CD4-positive, alpha-beta memory T cell (primary cell): ENCODE data around the gene ZNHIT2. TPM values are rescaled to one million over a fixed set of nuclear protein-coding genes. Genes with fewer than 3 reads are reported as not detected.
"Not testable (repeated sequence)": the region's sequence is repeated elsewhere in the genome, so short reads cannot be mapped to it uniquely, and the experiment has no call there.

ENCODE experiments used
- CTCF ChIA-PET: fragments of 350-600 bp; sonication (Branson Sonifier 250); formaldehyde crosslinking; loops from one replicate; lab custom pipeline; 2021; ENCODE audit warnings: inconsistent platforms; ENCODE audit not compliant: partially characterized antibody; lab: Charles Lee
- POLR2A ChIA-PET: fragments of 350-600 bp; sonication (Branson Sonifier 250); formaldehyde crosslinking; loops from one replicate; lab custom pipeline; 2021; ENCODE audit not compliant: partially characterized antibody; lab: Charles Lee
- DNase-seq, 5 donors: peaks; one replicate each; pipeline versions ENCODE4 v3.0.0 to v3.0.0-alpha.2; 2020 to 2022; ENCODE audit warnings: mixed read lengths in 1 of 5
- H3K27ac ChIP-seq: one replicate; pipeline ENCODE4 v1.7.0; 2013; ENCODE audit warnings: low read depth, low read length
- H3K27me3 ChIP-seq: 2 replicates; pipeline ENCODE4 v1.7.0; 2013; ENCODE audit warnings: mild to moderate bottlenecking, low read length, moderate library complexity; ENCODE audit not compliant: insufficient read depth
- H3K36me3 ChIP-seq: 2 replicates; pipeline ENCODE4 v1.7.0; 2013; ENCODE audit warnings: mild to moderate bottlenecking, low read length, moderate library complexity; ENCODE audit not compliant: insufficient read depth
- H3K4me1 ChIP-seq: 2 replicates; pipeline ENCODE4 v1.7.0; 2013; ENCODE audit warnings: mild to moderate bottlenecking, low read length, moderate library complexity; ENCODE audit not compliant: insufficient read depth
- H3K4me3 ChIP-seq, 2 donors: one replicate each; pipeline ENCODE4 v1.7.0; 2013; ENCODE audit warnings: low read length in 2 of 2, mild to moderate bottlenecking in 1 of 2
- H3K9me3 ChIP-seq, 2 donors: one replicate each; pipeline ENCODE4 v1.7.0; 2013; ENCODE audit warnings: low read length in 2 of 2, control low read depth in 1 of 2; ENCODE audit not compliant: control insufficient read depth in 1 of 2
- H3K27ac Mint-ChIP-seq, 7 donors: one replicate each; pipeline ENCODE4 v1.8.0; 2020 to 2021; ENCODE audit warnings: mixed read lengths in 7 of 7, mild to moderate bottlenecking in 6 of 7, inconsistent platforms in 3 of 7, moderate library complexity in 3 of 7
- H3K27me3 Mint-ChIP-seq, 2 donors: one replicate each; pipeline ENCODE4 v1.8.0; 2020 to 2021; ENCODE audit warnings: mixed read lengths in 2 of 2
- H3K36me3 Mint-ChIP-seq, 2 donors: one replicate each; pipeline ENCODE4 v1.8.0; 2020 to 2021; ENCODE audit warnings: mixed read lengths in 2 of 2, inconsistent platforms in 1 of 2, mild to moderate bottlenecking in 1 of 2
- H3K4me1 Mint-ChIP-seq, 4 donors: one replicate each; pipeline ENCODE4 v1.8.0; 2020 to 2021; ENCODE audit warnings: mixed read lengths in 4 of 4, mild to moderate bottlenecking in 1 of 4
- H3K4me3 Mint-ChIP-seq, 8 donors: one replicate each; pipeline ENCODE4 v1.8.0; 2020 to 2021; ENCODE audit warnings: mixed read lengths in 8 of 8, mild to moderate bottlenecking in 7 of 8, moderate library complexity in 6 of 8, inconsistent platforms in 3 of 8
- H3K9me3 Mint-ChIP-seq, 8 donors: one replicate each; pipeline ENCODE4 v1.8.0; 2020 to 2021; ENCODE audit warnings: mixed read lengths in 8 of 8, mild to moderate bottlenecking in 5 of 8, inconsistent platforms in 3 of 8, moderate library complexity in 1 of 8
- intact Hi-C: fragments of 100-400 bp; cut with micrococcal nuclease; formaldehyde crosslinking; loops from one replicate; pipeline ENCODE4 v1.15.1; 2023
- polyA plus RNA-seq, 2 donors: library from polyadenylated mRNA; unstranded; fragments of 300-500 nt; fragmentation: Illumina TruSeq; gene quantifications; one replicate each; pipeline ENCODE4 v1.2.3, GENCODE V29; 2021
- total RNA-seq, 2 experiments: library from RNA; stranded (reverse); gene quantifications; one replicate each; pipeline ENCODE4 v1.2.3, GENCODE V29; 2021

The ZNHIT2 gene
- total and polyA plus RNA-seq, 4 experiments from 2014 or later = 13.1 to 22.5 (median 16.2) TPM

- ChIA-PET POLR2A (interaction anchor here (0.8 to 15.5 kb wide), 16 partner anchors 9 to 404 kb away, joined by 3 to 320 read pairs (median 12); partner anchors contain the start of genes ARL2, CAPN1, CDC42BPG and EHD1), CTCF (interaction anchor here (1.6 to 4.8 kb wide), 4 partner anchors 10 to 108 kb away, joined by 3 to 55 read pairs (median 10); partner anchors contain the start of genes ARL2, SYVN1 and TM7SF2)
- Histone ChIP-seq H3K9me3 (no peaks in the 10 kb centered on the region), H3K36me3 (peaks cover 43% of the 10 kb centered on the region), H3K27me3 (no peaks in the 10 kb centered on the region), H3K27ac (peak overlapping the region; percentile 99), H3K4me3 (peak overlapping the region; percentile 92 to 96), H3K4me1 (peaks cover 38% of the 10 kb centered on the region)
- Mint-ChIP-seq H3K27ac (peak overlapping the region; percentile 99 to 100 (median 100)), H3K27me3 (no peaks in the 10 kb centered on the region), H3K4me1 (peaks cover 18 to 65% (median 34%) of the 10 kb centered on the region in 4 donors), H3K36me3 (peaks cover 32 to 57% of the 10 kb centered on the region in 2 donors), H3K4me3 (peak overlapping the region; percentile 98 to 100 (median 99)), H3K9me3 (no peaks in the 10 kb centered on the region)
- no peak for DNase-seq
- intact Hi-C loops = no loop called here
These were observed 3.3 kb upstream of the ZNHIT2 start for GRCh38 chr11:65120831-65121230.

GRCh38 chr11:65119670-65119995 is 2.1 kb upstream of the ZNHIT2 start:
- DNase-seq = no peak
- Histone ChIP-seq H3K4me1 (peaks cover 43% of the 10 kb centered on the region), H3K4me3 (no peak overlapping the region), H3K36me3 (peaks cover 31% of the 10 kb centered on the region), H3K27me3 (no peaks in the 10 kb centered on the region), H3K27ac (peak overlapping the region; percentile 99), H3K9me3 (no peaks in the 10 kb centered on the region)
- H3K27me3 Mint-ChIP-seq = no peaks in the 10 kb centered on the region
- peaks cover 18 to 71% (median 39%) of the 10 kb centered on the region in 4 donors for H3K4me1 Mint-ChIP-seq
- POLR2A ChIA-PET = interaction anchor here (1.0 to 15.5 kb wide), 5 partner anchors 8 to 270 kb away, joined by 3 to 320 read pairs (median 84); partner anchors contain the start of genes SYVN1, TM7SF2 and VPS51
- peak overlapping the region in 5 of 8 donors; percentile 21 to 51 (median 39) for H3K4me3 Mint-ChIP-seq
- CTCF ChIA-PET = interaction anchor here (1.2 to 4.8 kb wide), 4 partner anchors 9 to 379 kb away, joined by 3 to 55 read pairs (median 7); partner anchors contain the start of gene TM7SF2
- peaks cover 32 to 45% of the 10 kb centered on the region in 2 donors for H3K36me3 Mint-ChIP-seq
- H3K9me3 Mint-ChIP-seq = no peaks in the 10 kb centered on the region
- intact Hi-C loops = loop anchor here (10.0 kb wide), 2 partner anchors 375 to 395 kb away; partner anchors contain the start of gene RASGRP2
- H3K27ac Mint-ChIP-seq = peak overlapping the region in 6 of 7 donors; percentile 61 to 100 (median 79)

GRCh38 chr11:65118891-65119669 is 1.6 kb upstream of the ZNHIT2 start:
- intact Hi-C loops = loop anchor here (10.0 kb wide), 2 partner anchors 374 to 396 kb away; partner anchors contain the start of gene RASGRP2
- Histone ChIP-seq H3K27ac (peak overlapping the region; percentile 41), H3K36me3 (peaks cover 26% of the 10 kb centered on the region), H3K4me1 (peaks cover 40% of the 10 kb centered on the region)
- DNase-seq, H3K4me3 ChIP-seq, H3K9me3 Mint-ChIP-seq, H3K9me3 ChIP-seq, H3K27me3 Mint-ChIP-seq, H3K27me3 ChIP-seq: not testable (repeated sequence)
- Mint-ChIP-seq H3K4me3 (peak overlapping the region in 1 of 8 donors; percentile 42), H3K4me1 (peaks cover 17 to 68% (median 38%) of the 10 kb centered on the region in 4 donors), H3K36me3 (peaks cover 32 to 43% of the 10 kb centered on the region in 2 donors), H3K27ac (peak overlapping the region; percentile 24 to 100 (median 83))
- CTCF ChIA-PET = interaction anchor here (0.7 to 4.8 kb wide), 14 partner anchors 8 to 431 kb away, joined by 3 to 55 read pairs (median 4); partner anchors contain the start of genes ARL2, CDCA5, SYVN1 and TM7SF2
- POLR2A ChIA-PET = interaction anchor here (0.6 to 15.5 kb wide), 10 partner anchors 9 to 266 kb away, joined by 3 to 320 read pairs (median 10); partner anchors contain the start of genes CAPN1, PPP2R5B, SAC3D1 and SYVN1

- Mint-ChIP-seq H3K4me1 (peaks cover 19 to 71% (median 43%) of the 10 kb centered on the region in 4 donors), H3K9me3 (no peaks in the 10 kb centered on the region), H3K36me3 (peaks cover 32 to 40% of the 10 kb centered on the region in 2 donors), H3K27ac (peak overlapping the region; percentile 95 to 99 (median 97)), H3K27me3 (no peaks in the 10 kb centered on the region), H3K4me3 (peak overlapping the region in 7 of 8 donors; percentile 88 to 94 (median 92))
- H3K4me1 ChIP-seq = peaks cover 41% of the 10 kb centered on the region
- CTCF ChIA-PET = interaction anchor here (0.7 to 4.8 kb wide), 15 partner anchors 7 to 430 kb away, joined by 3 to 55 read pairs (median 4); partner anchors contain the start of genes ARL2, CDCA5, SYVN1 and TM7SF2
- no peaks in the 10 kb centered on the region for H3K9me3 ChIP-seq
- no peak overlapping the region for H3K4me3 ChIP-seq
- peak overlapping the region; percentile 41 for H3K27ac ChIP-seq
- POLR2A ChIA-PET = interaction anchor here (0.6 to 15.5 kb wide), 38 partner anchors 10 to 593 kb away, joined by 3 to 320 read pairs (median 4); partner anchors contain the start of genes CAPN1, CDC42BPG, CDC42EP2 and CDCA5
- H3K36me3 ChIP-seq = peaks cover 26% of the 10 kb centered on the region
- H3K27me3 ChIP-seq = no peaks in the 10 kb centered on the region
- intact Hi-C loops = loop anchor here (10.0 kb wide), 2 partner anchors 373 to 397 kb away; partner anchors contain the start of gene RASGRP2
- no peak for DNase-seq
These were observed 766 bp upstream of the ZNHIT2 start for GRCh38 chr11:65118097-65118837.

- Histone ChIP-seq H3K27me3 (no peaks in the 10 kb centered on the region), H3K9me3 (no peaks in the 10 kb centered on the region), H3K36me3 (peaks cover 26% of the 10 kb centered on the region), H3K4me3 (peak overlapping the region; percentile 69 to 82), H3K4me1 (peaks cover 41% of the 10 kb centered on the region), H3K27ac (peak overlapping the region; percentile 91)
- peaks cover 25 to 37% of the 10 kb centered on the region in 2 donors for H3K36me3 Mint-ChIP-seq
- H3K27ac Mint-ChIP-seq = peak overlapping the region; percentile 92 to 98 (median 97)
- DNase-seq = peak; percentile 58 to 79 (median 73)
- H3K4me3 Mint-ChIP-seq = peak overlapping the region; percentile 86 to 94 (median 92)
- CTCF ChIA-PET = interaction anchor here (0.9 to 3.3 kb wide), 10 partner anchors 14 to 338 kb away, joined by 3 to 23 read pairs (median 4); partner anchors contain the start of genes ARL2, SYVN1 and VPS51
- H3K27me3 Mint-ChIP-seq = no peaks in the 10 kb centered on the region
- POLR2A ChIA-PET = interaction anchor here (0.5 to 15.5 kb wide), 28 partner anchors 8 to 871 kb away, joined by 3 to 320 read pairs (median 4); partner anchors contain the start of genes ARL2, ATG2A, CAPN1 and CDC42BPG
- peaks cover 0 to 1% (median 0%) of the 10 kb centered on the region in 8 donors for H3K9me3 Mint-ChIP-seq
- peaks cover 14 to 64% (median 38%) of the 10 kb centered on the region in 4 donors for H3K4me1 Mint-ChIP-seq
- intact Hi-C loops = loop anchor here (1.0 to 10.0 kb wide), 11 partner anchors 18 to 499 kb away; partner anchors contain the start of genes ATG2A, CDCA5, PCNX3 and RASGRP2
These were observed 913 bp downstream of the ZNHIT2 start for GRCh38 chr11:65116370-65117205.
